ENCODE results near the gene HES1. TPM values are rescaled to one million over a fixed set of nuclear protein-coding genes. Genes with fewer than 3 reads are reported as not detected.

The HES1 gene
- total RNA-seq, 2 donors from 2014 or later: 32.1 to 43.6 TPM

- Histone ChIP-seq H3K27me3 (no peaks in the 10 kb centered on the region), H3K27ac (no peak overlapping the region), H3K9me3 (no peaks in the 10 kb centered on the region), H3K4me3 (no peak overlapping the region), H3K36me3 (no peaks in the 10 kb centered on the region), H3K4me1 (peaks cover 0 to 28% of the 10 kb centered on the region in 2 donors)
- no peak for TF ChIP-seq CTCF (IDR thresholded peaks at IDR 0.05)
- DNase-seq (ENCODE audit: low spot score): no peak
Observed at GRCh38 chr3:194095902-194096301, 40.0 kb upstream of the HES1 start.

- DNase-seq (ENCODE audit: low spot score): no peak
- Histone ChIP-seq H3K27me3 (no peaks in the 10 kb centered on the region), H3K4me1 (peaks cover 0 to 28% of the 10 kb centered on the region in 2 donors), H3K9me3 (no peaks in the 10 kb centered on the region), H3K27ac (no peak overlapping the region), H3K36me3 (no peaks in the 10 kb centered on the region), H3K4me3 (no peak overlapping the region)
- no peak for TF ChIP-seq CTCF (IDR thresholded peaks at IDR 0.05)
Observed at GRCh38 chr3:194097141-194097882, 38.6 kb upstream of the HES1 start.

DNA sequence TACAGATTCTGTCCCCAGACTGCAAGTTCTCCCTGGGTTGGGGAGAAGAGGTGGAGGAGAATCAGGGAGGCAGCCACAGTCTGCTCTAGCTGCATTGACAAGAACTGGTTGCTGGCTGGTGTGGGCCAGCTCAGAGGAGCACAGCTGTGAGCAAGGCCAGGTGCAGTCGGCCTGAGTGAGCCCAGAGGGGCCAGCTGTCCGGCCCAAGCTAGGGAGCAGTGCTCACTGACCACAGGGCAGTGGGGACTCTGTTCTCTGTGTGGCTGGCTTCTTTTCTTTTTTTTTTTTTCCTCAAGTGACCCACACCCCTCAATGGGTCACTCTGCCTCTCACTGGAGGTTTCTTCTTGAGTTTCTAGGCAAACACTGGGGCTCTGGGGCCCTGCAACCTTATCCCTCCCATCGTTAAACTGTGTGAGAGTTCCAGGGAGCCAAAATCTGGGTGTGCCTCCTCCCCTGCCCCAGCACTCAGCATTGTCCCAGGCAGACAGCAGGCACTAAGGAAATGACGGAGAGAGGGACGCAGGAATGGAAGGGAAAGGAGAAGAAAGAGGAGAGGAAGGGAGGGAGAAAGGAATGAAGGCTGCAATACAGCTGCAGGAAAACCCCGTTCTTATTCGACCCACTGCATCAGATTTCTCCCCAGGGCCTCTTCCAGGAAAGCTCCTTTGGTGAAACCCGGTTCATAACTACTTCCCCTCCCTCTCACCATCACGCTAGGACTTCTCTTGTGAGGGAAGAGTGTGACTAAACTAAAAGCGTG, 37.7 kb upstream of the HES1 start:
- no peak overlapping the region for H3K4me3 ChIP-seq
- H3K36me3 ChIP-seq: no peaks in the 10 kb centered on the region
- H3K4me1 ChIP-seq: peaks cover 0 to 28% of the 10 kb centered on the region in 2 donors
- H3K27me3 ChIP-seq: no peaks in the 10 kb centered on the region
- no peak for TF ChIP-seq CTCF (IDR thresholded peaks at IDR 0.05)
- no peaks in the 10 kb centered on the region for H3K9me3 ChIP-seq
- H3K27ac ChIP-seq: no peak overlapping the region
- no peak for DNase-seq (ENCODE audit: low spot score)

- no peak for DNase-seq (ENCODE audit: low spot score)
- H3K4me3 ChIP-seq: no peak overlapping the region
- no peak for TF ChIP-seq CTCF (IDR thresholded peaks at IDR 0.05)
- H3K27ac ChIP-seq: no peak overlapping the region
- no peaks in the 10 kb centered on the region for H3K9me3 ChIP-seq
- H3K4me1 ChIP-seq: peaks cover 0 to 28% of the 10 kb centered on the region in 2 donors
- H3K27me3 ChIP-seq: no peaks in the 10 kb centered on the region
- no peaks in the 10 kb centered on the region for H3K36me3 ChIP-seq
Observed at GRCh38 chr3:194098843-194099183, 37.1 kb upstream of the HES1 start.

GRCh38 chr3:194099215-194099614, 36.7 kb upstream of the HES1 start:
- Histone ChIP-seq H3K27ac (no peak overlapping the region), H3K36me3 (no peaks in the 10 kb centered on the region), H3K9me3 (no peaks in the 10 kb centered on the region), H3K27me3 (no peaks in the 10 kb centered on the region), H3K4me1 (peaks cover 0 to 28% of the 10 kb centered on the region in 2 donors), H3K4me3 (no peak overlapping the region)
- no peak for TF ChIP-seq CTCF (IDR thresholded peaks at IDR 0.05)
- DNase-seq (ENCODE audit: low spot score): no peak
